Measurements from ENCODE around the gene RGS1. TPM values are rescaled to one million over a fixed set of nuclear protein-coding genes. Genes with fewer than 3 reads are reported as not detected.

Gene RGS1
- total and polyA plus RNA-seq, 9 of the 15 experiments (the other 6 are each of a cell fraction or from before 2014, with no cell fraction given) = not detected

GRCh38 chr1:192565946-192566345 is 9.6 kb upstream of the RGS1 start:
- intact Hi-C loops (cut with micrococcal nuclease) = no loop called here

GRCh38 chr1:192566657-192567056 is 8.9 kb upstream of the RGS1 start:
- ATAC-seq (no peak), FAIRE-seq (no peak), DNase-seq (ENCODE audit: extremely low read depth in 1 of 4, low spot score in 3 of 4) (no peak)
- Histone ChIP-seq H3K9me3 (replicated peaks; ENCODE audit: control insufficient read depth, insufficient read depth, low read depth, low read length) (no peaks in the 10 kb centered on the region), H3K9me1 (ENCODE audit: control insufficient read depth, insufficient read depth, low read length) (no peaks in the 10 kb centered on the region), H3K4me1 (replicated peaks in 1 of 2; ENCODE audit: control insufficient read depth in 2 of 2, insufficient read depth in 2 of 2, low read length in 2 of 2) (no peaks in the 10 kb centered on the region), H3K27me3 (ENCODE audit: control insufficient read depth in 2 of 2, insufficient read depth in 2 of 2, low read length in 2 of 2) (no peaks in the 10 kb centered on the region), H3K27ac (ENCODE audit: extremely low read depth, low read depth, low read length) (no peak overlapping the region), H3K36me3 (ENCODE audit: control insufficient read depth, insufficient read depth, low read length) (no peaks in the 10 kb centered on the region), H3K4me3 (no peak overlapping the region), H2AFZ (ENCODE audit: low read depth, low read length) (no peak overlapping the region), H3K79me2 (ENCODE audit: control insufficient read depth, insufficient read depth, low read length) (no peaks in the 10 kb centered on the region), H4K20me1 (replicated peaks; ENCODE audit: control insufficient read depth, insufficient read depth, low read length) (no peaks in the 10 kb centered on the region), H3K9ac (ENCODE audit: insufficient read depth in 1 of 2, low read depth in 2 of 2, low read length in 2 of 2) (no peak overlapping the region), H3K4me2 (ENCODE audit: insufficient read depth, low read length) (no peak overlapping the region)
- no TSS peak for BruUV-seq (replicated peaks)
- no peak for TF ChIP-seq PKNOX1 (IDR thresholded peaks at IDR 0.05)
- no peak for TF ChIP-seq ARID2 (IDR thresholded peaks at IDR 0.05)
- TF ChIP-seq THRB (CRISPR knock-in tag; conservative IDR thresholded peaks at IDR 0.05) = no peak
- TF ChIP-seq NR3C1 (CRISPR knock-in tag; IDR thresholded peaks at IDR 0.05) = no peak
- TF ChIP-seq ZNF695 (CRISPR knock-in tag; IDR thresholded peaks at IDR 0.05) = no peak
- no peak for TF ChIP-seq ZBTB8A (IDR thresholded peaks at IDR 0.05; ENCODE audit: partially characterized antibody)
- TF ChIP-seq JUN (IDR thresholded peaks at IDR 0.05; ENCODE audit: borderline replicate concordance, low read depth, low read length) = no peak
- TF ChIP-seq JUN (CRISPR knock-in tag; IDR thresholded peaks at IDR 0.05; ENCODE audit: borderline replicate concordance) = no peak
- TF ChIP-seq MAFK (IDR thresholded peaks at IDR 0.05; ENCODE audit: low read length) = no peak
- ChIA-PET POLR2A (no interaction called here), CTCF (ENCODE audit: low intra/inter-chr PET ratio) (no interaction called here)
- intact Hi-C loops (cut with micrococcal nuclease) (no loop called here), in situ Hi-C loops (cut with MboI) (no loop called here)
- WGBS (ENCODE audit: insufficient coverage, low coverage, missing lambda C conversion rate) = 0% methylated on average over 3 of the region's 3 CpGs

More at GRCh38 chr1:192565946-192566345, 9.6 kb upstream of the RGS1 start:
- in situ Hi-C loops (cut with MboI) = no loop called here
- no peak overlapping the region for H3K9ac ChIP-seq (ENCODE audit: insufficient read depth in 1 of 2, low read depth in 2 of 2, low read length in 2 of 2)
- no peak overlapping the region for H2AFZ ChIP-seq (ENCODE audit: low read depth, low read length)
- FAIRE-seq (no peak), DNase-seq (ENCODE audit: extremely low read depth in 1 of 4, low spot score in 3 of 4) (no peak), ATAC-seq (no peak)
- BruUV-seq (replicated peaks) = no TSS peak
- POLR2A ChIA-PET = no interaction called here
- H3K9me1 ChIP-seq (ENCODE audit: control insufficient read depth, insufficient read depth, low read length) = no peaks in the 10 kb centered on the region
- H3K4me2 ChIP-seq (ENCODE audit: insufficient read depth, low read length) = no peak overlapping the region
- no peaks in the 10 kb centered on the region for H4K20me1 ChIP-seq (replicated peaks; ENCODE audit: control insufficient read depth, insufficient read depth, low read length)
- H3K79me2 ChIP-seq (ENCODE audit: control insufficient read depth, insufficient read depth, low read length) = no peaks in the 10 kb centered on the region
- no peak overlapping the region for H3K27ac ChIP-seq (ENCODE audit: extremely low read depth, low read depth, low read length)
- 0% methylated on average over 1 of the region's 1 CpG for WGBS (ENCODE audit: insufficient coverage, low coverage, missing lambda C conversion rate)
- no peak overlapping the region for H3K4me3 ChIP-seq
- H3K27me3 ChIP-seq (ENCODE audit: control insufficient read depth in 2 of 2, insufficient read depth in 2 of 2, low read length in 2 of 2) = no peaks in the 10 kb centered on the region
- CTCF ChIA-PET (ENCODE audit: low intra/inter-chr PET ratio) = no interaction called here
- H3K9me3 ChIP-seq (replicated peaks; ENCODE audit: control insufficient read depth, insufficient read depth, low read depth, low read length) = no peaks in the 10 kb centered on the region
- TF ChIP-seq MEIS2 (IDR thresholded peaks at IDR 0.05; ENCODE audit: partially characterized antibody) (no peak), ZNF384 (IDR thresholded peaks at IDR 0.05; ENCODE audit: low read depth, low read length) (no peak), PHB (CRISPR knock-in tag; IDR thresholded peaks at IDR 0.05) (no peak), HDAC3 (IDR thresholded peaks at IDR 0.05; ENCODE audit: borderline replicate concordance, partially characterized antibody) (no peak)
- H3K4me1 ChIP-seq (replicated peaks in 1 of 2; ENCODE audit: control insufficient read depth in 2 of 2, insufficient read depth in 2 of 2, low read length in 2 of 2) = no peaks in the 10 kb centered on the region
- H3K36me3 ChIP-seq (ENCODE audit: control insufficient read depth, insufficient read depth, low read length) = no peaks in the 10 kb centered on the region

Measured in K562 (cell line).